CD4-positive, alpha-beta T cell treated with Interleukin-4 for 1 hour (primary cell): ENCODE data around the gene TCAP.

Source experiments
- DNase-seq, 2 donors: peaks; one replicate each; pipeline ENCODE4 v3.0.0-alpha.2; 2020 to 2022

Gene TCAP

GRCh38 chr17:39652587-39653315, 12.4 kb upstream of the TCAP start:
- no peak for DNase-seq

- no peak for DNase-seq
Observed at GRCh38 chr17:39653316-39653661, 11.9 kb upstream of the TCAP start.

- DNase-seq = peak; percentile 76 to 79
Observed at GRCh38 chr17:39653662-39654331, 11.4 kb upstream of the TCAP start.

GRCh38 chr17:39655105-39655504, 10.0 kb upstream of the TCAP start:
- no peak for DNase-seq

GRCh38 chr17:39658346-39658745, 6.8 kb upstream of the TCAP start:
- no peak for DNase-seq

- DNase-seq = no peak
Observed at GRCh38 chr17:39658760-39659159, 6.4 kb upstream of the TCAP start.

- no peak for DNase-seq
Observed at GRCh38 chr17:39659279-39660010, 5.7 kb upstream of the TCAP start.

- no peak for DNase-seq
Observed at GRCh38 chr17:39660011-39660360, 5.2 kb upstream of the TCAP start.

GRCh38 chr17:39660397-39661385, 4.5 kb upstream of the TCAP start:
- DNase-seq = no peak

GRCh38 chr17:39661744-39662541, 3.2 kb upstream of the TCAP start:
- no peak for DNase-seq

- DNase-seq = no peak
Observed at GRCh38 chr17:39662551-39663339, 2.4 kb upstream of the TCAP start.

- no peak for DNase-seq
Observed at GRCh38 chr17:39663340-39663687, 1.8 kb upstream of the TCAP start.

- DNase-seq = no peak
Observed at GRCh38 chr17:39663688-39664580, 1.2 kb upstream of the TCAP start.

GRCh38 chr17:39665642-39666224, 584 bp downstream of the TCAP start:
- no peak for DNase-seq

- no peak for DNase-seq
Observed at GRCh38 chr17:39666231-39666600, 1.1 kb downstream of the TCAP start.

- DNase-seq = no peak
Observed at GRCh38 chr17:39666601-39667261, 1.6 kb downstream of the TCAP start.

- no peak for DNase-seq
Observed at GRCh38 chr17:39667262-39667944, 2.3 kb downstream of the TCAP start.
